Neural progenitor cell (in vitro differentiated cells): Measurements from ENCODE around the gene SLITRK6.

Experiments
- EZH2 ChIP-seq: fragments of 200-600 bp; sonication (generic); IDR thresholded peaks from 2 replicates; pipeline ENCODE4 v1.6.1; 2017; ENCODE audit warnings: antibody characterized with exemption, mild to moderate bottlenecking, moderate library complexity
- TF ChIP-seq, protein P1 (sequence below): fragments of 200-600 bp; sonication (generic); IDR thresholded peaks from 2 replicates; pipeline ENCODE4 v1.5.1; 2017; ENCODE audit warnings: antibody characterized with exemption, mild to moderate bottlenecking

GRCh38 chr13:85806553-85807175 is 7.4 kb upstream of the SLITRK6 start:
- TF ChIP-seq, protein P1, sequence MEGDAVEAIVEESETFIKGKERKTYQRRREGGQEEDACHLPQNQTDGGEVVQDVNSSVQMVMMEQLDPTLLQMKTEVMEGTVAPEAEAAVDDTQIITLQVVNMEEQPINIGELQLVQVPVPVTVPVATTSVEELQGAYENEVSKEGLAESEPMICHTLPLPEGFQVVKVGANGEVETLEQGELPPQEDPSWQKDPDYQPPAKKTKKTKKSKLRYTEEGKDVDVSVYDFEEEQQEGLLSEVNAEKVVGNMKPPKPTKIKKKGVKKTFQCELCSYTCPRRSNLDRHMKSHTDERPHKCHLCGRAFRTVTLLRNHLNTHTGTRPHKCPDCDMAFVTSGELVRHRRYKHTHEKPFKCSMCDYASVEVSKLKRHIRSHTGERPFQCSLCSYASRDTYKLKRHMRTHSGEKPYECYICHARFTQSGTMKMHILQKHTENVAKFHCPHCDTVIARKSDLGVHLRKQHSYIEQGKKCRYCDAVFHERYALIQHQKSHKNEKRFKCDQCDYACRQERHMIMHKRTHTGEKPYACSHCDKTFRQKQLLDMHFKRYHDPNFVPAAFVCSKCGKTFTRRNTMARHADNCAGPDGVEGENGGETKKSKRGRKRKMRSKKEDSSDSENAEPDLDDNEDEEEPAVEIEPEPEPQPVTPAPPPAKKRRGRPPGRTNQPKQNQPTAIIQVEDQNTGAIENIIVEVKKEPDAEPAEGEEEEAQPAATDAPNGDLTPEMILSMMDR, result peak; percentile 87
- TF ChIP-seq EZH2, result no peak
